Thyroid gland (tissue), 4 donors: ENCODE measurements around the gene ARL3. TPM values are rescaled to one million over a fixed set of nuclear protein-coding genes. Genes with fewer than 3 reads are reported as not detected.

Experiments used
- DNase-seq, 2 donors: peaks; one replicate each; pipeline ENCODE4 v3.0.0-alpha.2; 2019
- H3K27ac ChIP-seq, 3 donors: fragments of 200-600 bp; sonication (generic); 1 replicate in 2 of 3; 2 replicates in 1 of 3; pipeline ENCODE4 v1.5.1; 2016 to 2019; ENCODE audit warnings: mild to moderate bottlenecking in 1 of 3, moderate library complexity in 1 of 3
- H3K27me3 ChIP-seq: fragments of 200-600 bp; sonication (generic); one replicate; pipeline ENCODE4 v1.5.1; 2019
- H3K36me3 ChIP-seq, 2 donors: fragments of 200-600 bp; sonication (generic); one replicate each; pipeline ENCODE4 v1.5.1; 2016 to 2019
- H3K4me1 ChIP-seq, 2 donors: fragments of 200-600 bp; sonication (generic); one replicate each; pipeline ENCODE4 v1.5.1; 2017 to 2019
- H3K4me3 ChIP-seq, 3 donors: fragments of 200-600 bp; sonication (generic); replicated peaks in 1 of 3; 1 replicate in 2 of 3; 2 replicates in 1 of 3; pipeline ENCODE4 v1.5.1; 2016; ENCODE audit warnings: mild to moderate bottlenecking in 1 of 3
- H3K9me3 ChIP-seq: fragments of 200-600 bp; sonication (generic); one replicate; pipeline ENCODE4 v1.5.1; 2017
- POLR2A ChIP-seq, 2 donors: fragments of 450-650 bp; IDR thresholded peaks; one replicate each; pipeline ENCODE4 v1.6.1; 2017; ENCODE audit warnings: antibody characterized with exemption in 2 of 2, mild to moderate bottlenecking in 2 of 2, moderate library complexity in 1 of 2
- WGBS, 2 donors: methylation state at CpG; one replicate each; pipeline ENCODE4 v1.1.5; 2017; 5-methylcytosine and 5-hydroxymethylcytosine counted together
- intact Hi-C: fragments of 100-400 bp; cut with DNase I; formaldehyde crosslinking; loops from one replicate; pipeline ENCODE4 v1.15.1; 2023
- total RNA-seq, 4 donors: library from RNA; depleted of rRNA; stranded (reverse); fragments of >200 nt; gene quantifications; one replicate each; pipeline ENCODE4 v1.2.3, GENCODE V29; 2016
- TF ChIP-seq, protein P1 (sequence below), 6 experiments: fragments of 200-600 bp in 3 of 6; fragments of 450-650 bp in 3 of 6; sonication (generic) in 3 of 6; IDR thresholded peaks; one replicate each; pipeline ENCODE4 v1.5.1; 2016 to 2019; ENCODE audit warnings: antibody characterized with exemption in 6 of 6, mild to moderate bottlenecking in 2 of 6, inconsistent platforms in 1 of 6, moderate library complexity in 1 of 6

Gene ARL3
- total RNA-seq, 4 donors from 2014 or later, result 6.6 to 13.4 (median 10.2) TPM

DNA sequence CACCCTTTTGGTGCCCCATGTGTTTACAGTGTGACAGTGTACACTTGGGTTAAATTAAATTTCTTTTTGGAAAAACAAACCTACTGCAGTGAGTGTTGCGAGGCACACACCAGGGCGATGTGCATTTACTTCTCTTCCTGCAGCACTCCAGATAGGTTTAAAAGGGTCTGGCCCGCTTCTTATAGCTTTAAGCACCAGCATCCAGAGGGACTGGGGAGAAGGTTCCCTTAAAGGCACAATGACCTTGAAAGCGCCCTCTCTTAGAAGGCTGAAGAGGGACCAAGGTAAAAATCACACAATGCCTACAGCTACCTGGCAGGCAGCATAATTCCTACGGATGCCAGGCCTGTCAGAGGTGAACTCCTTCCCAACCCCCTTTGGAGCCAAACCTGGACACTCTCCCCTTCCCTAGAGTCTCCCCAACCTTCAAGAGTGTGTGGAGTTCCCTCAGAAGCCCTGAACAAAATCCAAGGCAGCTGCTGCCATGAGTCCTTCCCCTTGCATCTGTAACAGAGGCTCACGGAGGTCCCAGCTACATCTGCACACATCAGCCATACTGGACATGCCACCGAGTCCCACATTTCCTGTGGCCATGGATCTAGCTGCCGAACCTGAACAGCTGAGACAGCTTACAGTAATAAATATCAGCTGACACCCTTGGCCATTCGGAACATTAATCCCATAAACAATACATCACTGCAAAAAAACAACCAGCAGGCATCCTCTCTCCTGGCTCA is 36.7 kb downstream of the ARL3 start:
- intact Hi-C loops, result no loop called here
- peak overlapping the region; percentile 94 to 99 (median 96) for H3K27ac ChIP-seq
- H3K36me3 ChIP-seq, result no peaks in the 10 kb centered on the region
- DNase-seq, result peak in 1 of 2 donors; percentile 47
- 63 to 67% methylated on average over 9 of the region's 9 CpGs for WGBS, 2 donors
- no peaks in the 10 kb centered on the region for H3K9me3 ChIP-seq
- H3K4me3 ChIP-seq, result no peak overlapping the region
- no peaks in the 10 kb centered on the region for H3K27me3 ChIP-seq
- H3K4me1 ChIP-seq, result peaks cover 81 to 98% of the 10 kb centered on the region in 2 donors
- no peak for TF ChIP-seq POLR2A (IDR thresholded peaks at IDR 0.05)
- TF ChIP-seq, protein P1, sequence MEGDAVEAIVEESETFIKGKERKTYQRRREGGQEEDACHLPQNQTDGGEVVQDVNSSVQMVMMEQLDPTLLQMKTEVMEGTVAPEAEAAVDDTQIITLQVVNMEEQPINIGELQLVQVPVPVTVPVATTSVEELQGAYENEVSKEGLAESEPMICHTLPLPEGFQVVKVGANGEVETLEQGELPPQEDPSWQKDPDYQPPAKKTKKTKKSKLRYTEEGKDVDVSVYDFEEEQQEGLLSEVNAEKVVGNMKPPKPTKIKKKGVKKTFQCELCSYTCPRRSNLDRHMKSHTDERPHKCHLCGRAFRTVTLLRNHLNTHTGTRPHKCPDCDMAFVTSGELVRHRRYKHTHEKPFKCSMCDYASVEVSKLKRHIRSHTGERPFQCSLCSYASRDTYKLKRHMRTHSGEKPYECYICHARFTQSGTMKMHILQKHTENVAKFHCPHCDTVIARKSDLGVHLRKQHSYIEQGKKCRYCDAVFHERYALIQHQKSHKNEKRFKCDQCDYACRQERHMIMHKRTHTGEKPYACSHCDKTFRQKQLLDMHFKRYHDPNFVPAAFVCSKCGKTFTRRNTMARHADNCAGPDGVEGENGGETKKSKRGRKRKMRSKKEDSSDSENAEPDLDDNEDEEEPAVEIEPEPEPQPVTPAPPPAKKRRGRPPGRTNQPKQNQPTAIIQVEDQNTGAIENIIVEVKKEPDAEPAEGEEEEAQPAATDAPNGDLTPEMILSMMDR (IDR thresholded peaks at IDR 0.05), result no peak

DNA sequence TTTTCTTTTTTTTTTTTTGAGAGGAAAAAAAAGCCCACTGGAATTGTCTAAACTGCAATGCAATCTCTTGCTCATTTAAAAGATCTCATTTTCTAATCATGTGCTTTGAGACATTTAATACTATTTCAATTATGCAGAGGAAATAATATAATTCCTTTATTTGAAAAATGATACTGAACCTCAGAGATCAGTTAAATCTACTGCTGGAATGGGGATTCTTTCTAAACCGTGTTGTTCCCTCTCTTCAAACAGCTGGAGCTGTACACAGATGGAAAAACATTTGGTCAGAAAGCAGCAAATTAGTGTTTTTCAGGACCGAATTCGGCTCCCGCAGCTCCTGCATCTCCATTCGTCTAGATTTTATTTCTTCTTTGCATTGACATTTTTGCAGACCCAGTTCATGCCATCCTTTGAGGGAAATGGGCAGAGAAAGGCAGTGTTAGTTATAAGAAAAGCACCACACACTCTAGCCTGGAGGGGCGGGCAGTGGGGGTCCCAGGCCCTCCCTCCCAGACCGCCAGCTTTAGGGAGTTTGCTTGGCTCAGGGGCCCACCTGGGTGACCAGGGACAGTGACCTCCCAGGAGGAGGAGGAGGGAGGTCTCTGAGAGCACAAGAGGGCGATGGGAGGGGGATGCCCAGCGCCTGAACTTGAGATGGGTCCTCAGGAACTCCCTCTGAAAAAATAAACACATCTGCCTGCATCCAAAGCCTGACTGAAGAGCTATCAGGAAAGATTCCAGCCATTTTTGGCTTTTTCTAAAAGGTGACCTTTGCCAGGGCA is 37.5 kb downstream of the ARL3 start:
- Histone ChIP-seq H3K9me3 (no peaks in the 10 kb centered on the region), H3K27me3 (no peaks in the 10 kb centered on the region), H3K27ac (peak overlapping the region; percentile 94 to 99 (median 96)), H3K36me3 (no peaks in the 10 kb centered on the region), H3K4me3 (no peak overlapping the region), H3K4me1 (peaks cover 78 to 98% of the 10 kb centered on the region in 2 donors)
- intact Hi-C loops, result no loop called here
- WGBS, 2 donors, result 50 to 53% methylated on average over 9 of the region's 9 CpGs
- TF ChIP-seq POLR2A (IDR thresholded peaks at IDR 0.05), result no peak
- TF ChIP-seq, protein P1 (IDR thresholded peaks at IDR 0.05), result no peak
- DNase-seq, result no peak

DNA sequence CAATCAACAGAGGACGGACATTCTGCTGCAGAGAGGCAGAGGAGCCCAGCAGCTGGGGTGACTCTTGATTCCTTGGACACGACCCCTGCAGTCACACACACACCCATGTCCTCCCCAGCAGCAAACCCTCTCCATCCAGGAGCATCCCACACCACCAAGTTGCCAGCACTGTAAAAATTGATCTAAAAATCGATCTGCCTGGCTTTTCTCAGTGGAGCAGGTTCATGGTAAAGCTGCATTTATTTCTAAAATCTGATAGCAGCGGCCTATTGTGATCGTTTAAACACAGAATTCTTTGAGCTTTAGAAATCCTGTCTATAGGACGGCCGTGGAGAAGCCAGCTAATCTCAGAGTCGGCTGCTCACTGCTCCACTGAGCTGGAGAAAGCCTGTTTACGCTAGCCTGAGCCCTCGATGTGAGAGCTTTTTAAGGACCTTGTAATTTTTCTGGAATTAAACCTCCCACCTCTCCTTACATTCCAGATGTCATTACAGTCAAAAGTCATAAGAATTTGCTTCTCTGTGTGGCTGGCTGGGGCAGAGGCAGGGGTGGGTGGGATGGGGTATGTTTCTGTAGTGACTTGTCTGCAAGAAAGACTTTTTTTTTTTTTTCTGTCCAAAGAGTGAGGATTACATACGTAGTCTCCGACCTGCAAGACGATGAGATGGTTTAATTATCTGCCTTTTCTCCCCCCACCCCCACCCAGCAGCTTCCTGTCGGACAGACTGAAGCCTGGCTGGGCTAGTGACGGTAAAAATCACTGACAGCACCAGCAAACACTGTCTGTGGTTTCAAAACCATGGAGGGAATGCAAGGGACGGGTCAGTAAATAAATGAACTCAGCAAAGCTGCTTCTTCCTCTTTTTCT is 38.3 kb downstream of the ARL3 start:
- H3K4me3 ChIP-seq, result no peak overlapping the region
- peak overlapping the region; percentile 94 to 99 (median 96) for H3K27ac ChIP-seq
- H3K9me3 ChIP-seq, result no peaks in the 10 kb centered on the region
- TF ChIP-seq, protein P1 (IDR thresholded peaks at IDR 0.05), result no peak
- TF ChIP-seq POLR2A (IDR thresholded peaks at IDR 0.05), result peak in 1 of 2 donors; percentile 43
- 17 to 25% methylated on average over 16 of the region's 16 CpGs for WGBS, 2 donors
- intact Hi-C loops, result loop anchor here (2.0 kb wide), 1 partner anchor 31 kb away; the partner anchor contains the start of gene TRIM8
- H3K4me1 ChIP-seq, result peaks cover 78 to 91% of the 10 kb centered on the region in 2 donors
- peak; percentile 69 to 77 for DNase-seq
- no peaks in the 10 kb centered on the region for H3K36me3 ChIP-seq
- no peaks in the 10 kb centered on the region for H3K27me3 ChIP-seq

DNA sequence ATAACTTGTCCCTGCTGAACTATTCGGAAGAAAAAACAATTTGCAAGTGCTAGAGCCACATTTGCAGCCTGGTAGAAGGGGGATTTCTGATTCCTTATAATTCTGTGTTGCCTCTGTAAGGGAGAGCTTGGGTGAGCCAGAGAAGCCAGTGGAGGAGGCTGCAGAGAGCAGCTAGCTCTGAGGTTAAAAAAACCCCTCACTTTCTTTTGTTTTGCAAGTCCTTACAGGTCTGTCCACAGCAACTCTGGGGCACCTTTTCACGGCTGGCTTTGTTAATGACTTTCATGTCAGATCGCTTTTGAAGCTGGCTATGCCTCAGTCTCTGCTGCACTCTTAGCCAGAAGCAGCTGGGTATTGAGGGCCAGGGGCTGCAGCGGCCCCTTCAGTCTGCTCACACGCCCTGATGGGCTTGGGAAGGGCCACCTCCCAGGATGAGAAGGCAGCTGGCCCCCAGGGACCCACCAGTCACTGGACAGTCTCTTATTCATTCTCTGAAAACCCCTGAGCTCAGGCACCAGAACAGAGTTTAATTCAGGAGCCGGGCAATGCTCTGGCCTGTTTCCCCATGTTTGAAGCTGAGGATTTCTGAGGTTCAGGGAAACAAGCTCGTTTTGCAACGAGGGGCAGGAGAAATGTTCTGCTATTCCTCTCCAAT is 39.1 kb downstream of the ARL3 start:
- H3K36me3 ChIP-seq, result no peaks in the 10 kb centered on the region
- no peak overlapping the region for H3K4me3 ChIP-seq
- H3K9me3 ChIP-seq, result no peaks in the 10 kb centered on the region
- peak overlapping the region; percentile 94 to 99 (median 96) for H3K27ac ChIP-seq
- peak in 1 of 2 donors; percentile 30 for DNase-seq
- H3K4me1 ChIP-seq, result peaks cover 85 to 90% of the 10 kb centered on the region in 2 donors
- intact Hi-C loops, result loop anchor here (2.0 kb wide), 1 partner anchor 30 kb away; the partner anchor contains the start of gene TRIM8
- H3K27me3 ChIP-seq, result no peaks in the 10 kb centered on the region
- WGBS, 2 donors, result 31 to 36% methylated on average over 5 to 8 of the region's 8 CpGs
- no peak for TF ChIP-seq POLR2A (IDR thresholded peaks at IDR 0.05)
- TF ChIP-seq, protein P1 (IDR thresholded peaks at IDR 0.05), result no peak
